Measurements from ENCODE around the gene CCZ1B. TPM values are rescaled to one million over a fixed set of nuclear protein-coding genes. Genes with fewer than 3 reads are reported as not detected.
"Not testable (repeated sequence)": the region's sequence is repeated elsewhere in the genome, so short reads cannot be mapped to it uniquely, and the experiment has no call there.

The CCZ1B gene
- total and polyA plus RNA-seq, 2 donors (not counting 3 experiments of a cell fraction or from before 2014, with no cell fraction given): 16.3 to 77.1 TPM

- TF ChIP-seq, protein P1, sequence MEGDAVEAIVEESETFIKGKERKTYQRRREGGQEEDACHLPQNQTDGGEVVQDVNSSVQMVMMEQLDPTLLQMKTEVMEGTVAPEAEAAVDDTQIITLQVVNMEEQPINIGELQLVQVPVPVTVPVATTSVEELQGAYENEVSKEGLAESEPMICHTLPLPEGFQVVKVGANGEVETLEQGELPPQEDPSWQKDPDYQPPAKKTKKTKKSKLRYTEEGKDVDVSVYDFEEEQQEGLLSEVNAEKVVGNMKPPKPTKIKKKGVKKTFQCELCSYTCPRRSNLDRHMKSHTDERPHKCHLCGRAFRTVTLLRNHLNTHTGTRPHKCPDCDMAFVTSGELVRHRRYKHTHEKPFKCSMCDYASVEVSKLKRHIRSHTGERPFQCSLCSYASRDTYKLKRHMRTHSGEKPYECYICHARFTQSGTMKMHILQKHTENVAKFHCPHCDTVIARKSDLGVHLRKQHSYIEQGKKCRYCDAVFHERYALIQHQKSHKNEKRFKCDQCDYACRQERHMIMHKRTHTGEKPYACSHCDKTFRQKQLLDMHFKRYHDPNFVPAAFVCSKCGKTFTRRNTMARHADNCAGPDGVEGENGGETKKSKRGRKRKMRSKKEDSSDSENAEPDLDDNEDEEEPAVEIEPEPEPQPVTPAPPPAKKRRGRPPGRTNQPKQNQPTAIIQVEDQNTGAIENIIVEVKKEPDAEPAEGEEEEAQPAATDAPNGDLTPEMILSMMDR (IDR thresholded peaks at IDR 0.05; ENCODE audit: extremely low read depth in 1 of 2, insufficient read depth in 1 of 2, low read depth in 1 of 2, low read length in 2 of 2): peak; percentile 40 to 66
- DNase-seq (ENCODE audit: low read depth, low spot score): peak; percentile 37
Measured at GRCh38 chr7:6857721-6858314, 31.7 kb upstream of the CCZ1B start.

DNA sequence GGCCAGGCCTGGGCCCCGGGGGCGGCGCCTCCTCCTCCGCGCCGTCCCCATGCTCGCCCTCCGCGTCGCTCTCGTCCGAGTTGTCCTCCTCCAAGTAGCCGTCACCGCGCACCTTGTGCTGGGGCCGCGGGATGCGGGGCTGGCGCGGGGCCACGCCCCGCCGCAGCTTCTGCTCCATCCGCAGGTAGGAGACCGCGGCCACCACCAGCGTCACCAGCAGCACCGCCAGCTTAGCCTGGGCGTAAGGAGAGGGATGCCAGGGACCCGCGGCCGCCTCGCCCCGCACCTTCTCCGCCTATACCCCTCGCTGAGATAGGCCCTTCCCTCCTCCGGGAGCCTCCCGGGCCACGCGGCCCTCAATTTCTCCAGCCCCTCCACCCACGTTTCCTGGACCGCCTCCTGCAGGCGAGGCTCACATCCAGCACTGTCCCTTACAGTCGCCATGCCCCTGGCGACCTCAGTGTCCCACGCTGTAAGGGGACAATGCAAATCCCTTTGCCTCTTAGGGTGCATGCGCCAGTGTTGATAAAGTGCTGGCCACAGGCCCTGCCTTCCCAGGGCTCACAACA lies 29.6 kb upstream of the CCZ1B start:
- H3K4me3 ChIP-seq (replicated peaks in 1 of 3; ENCODE audit: insufficient read depth in 1 of 3, low read depth in 1 of 3, low read length in 3 of 3): peak overlapping the region in 1 of 3 experiments; percentile 37
- H2AFZ ChIP-seq (ENCODE audit: low read depth, low read length); H4K20me1 ChIP-seq (replicated peaks; ENCODE audit: control insufficient read depth, extremely low read depth, insufficient read depth, low read length); H3K9me3 ChIP-seq (replicated peaks; ENCODE audit: control insufficient read depth, insufficient read depth, low read length); H3K79me2 ChIP-seq (ENCODE audit: control insufficient read depth, insufficient read depth, low read length); H3K9ac ChIP-seq (replicated peaks; ENCODE audit: extremely low read depth, insufficient read depth, low read length); H3K4me2 ChIP-seq (ENCODE audit: insufficient read depth, low read length); H3K4me1 ChIP-seq (ENCODE audit: control insufficient read depth, extremely low read depth, insufficient read depth, low read length); H3K27me3 ChIP-seq (ENCODE audit: control insufficient read depth in 2 of 2, insufficient read depth in 2 of 2, low read length in 2 of 2); H3K27ac ChIP-seq (ENCODE audit: insufficient read depth, low read depth, low read length); dilution Hi-C loops (cut with MboI; ENCODE audit: extremely low pct_ligation_motif_present, low sequenced_read_pairs); CTCF ChIA-PET; BruUV-seq (replicated peaks); H3K36me3 ChIP-seq (ENCODE audit: control insufficient read depth in 2 of 2, extremely low read depth in 1 of 2, insufficient read depth in 2 of 2, low read length in 2 of 2); intact Hi-C loops (cut with micrococcal nuclease); DNase-seq (ENCODE audit: low read depth, low spot score); POLR2A ChIA-PET; H3K9me1 ChIP-seq (replicated peaks; ENCODE audit: control insufficient read depth, extremely low read depth, insufficient read depth, low read length); FAIRE-seq: not testable (repeated sequence)
- TF ChIP-seq, protein P1 (IDR thresholded peaks at IDR 0.05; ENCODE audit: extremely low read depth in 1 of 2, insufficient read depth in 1 of 2, low read depth in 1 of 2, low read length in 2 of 2): peak in 1 of 2 donors; percentile 1

More at GRCh38 chr7:6857721-6858314, 31.7 kb upstream of the CCZ1B start:
- FAIRE-seq: peak; percentile 91
- H3K36me3 ChIP-seq (ENCODE audit: control insufficient read depth in 2 of 2, extremely low read depth in 1 of 2, insufficient read depth in 2 of 2, low read length in 2 of 2); H3K4me2 ChIP-seq (ENCODE audit: insufficient read depth, low read length); H3K4me1 ChIP-seq (ENCODE audit: control insufficient read depth, extremely low read depth, insufficient read depth, low read length); H3K9me1 ChIP-seq (replicated peaks; ENCODE audit: control insufficient read depth, extremely low read depth, insufficient read depth, low read length); H3K4me3 ChIP-seq (replicated peaks in 1 of 3; ENCODE audit: insufficient read depth in 1 of 3, low read depth in 1 of 3, low read length in 3 of 3); H3K9me3 ChIP-seq (replicated peaks; ENCODE audit: control insufficient read depth, insufficient read depth, low read length); H4K20me1 ChIP-seq (replicated peaks; ENCODE audit: control insufficient read depth, extremely low read depth, insufficient read depth, low read length); H3K9ac ChIP-seq (replicated peaks; ENCODE audit: extremely low read depth, insufficient read depth, low read length); H3K27ac ChIP-seq (ENCODE audit: insufficient read depth, low read depth, low read length); POLR2A ChIA-PET; H3K27me3 ChIP-seq (ENCODE audit: control insufficient read depth in 2 of 2, insufficient read depth in 2 of 2, low read length in 2 of 2); H3K79me2 ChIP-seq (ENCODE audit: control insufficient read depth, insufficient read depth, low read length); BruUV-seq (replicated peaks); dilution Hi-C loops (cut with MboI; ENCODE audit: extremely low pct_ligation_motif_present, low sequenced_read_pairs); H2AFZ ChIP-seq (ENCODE audit: low read depth, low read length): not testable (repeated sequence)
- intact Hi-C loops (cut with micrococcal nuclease): loop anchor here (1.0 kb wide), 2 partner anchors 268 to 342 kb away; partner anchors contain the start of gene INTS15
- CTCF ChIA-PET: interaction anchor here (0.6 to 1.4 kb wide), 6 partner anchors 27 to 341 kb away, joined by 3 to 14 read pairs (median 4); partner anchors contain the start of gene INTS15

DNA sequence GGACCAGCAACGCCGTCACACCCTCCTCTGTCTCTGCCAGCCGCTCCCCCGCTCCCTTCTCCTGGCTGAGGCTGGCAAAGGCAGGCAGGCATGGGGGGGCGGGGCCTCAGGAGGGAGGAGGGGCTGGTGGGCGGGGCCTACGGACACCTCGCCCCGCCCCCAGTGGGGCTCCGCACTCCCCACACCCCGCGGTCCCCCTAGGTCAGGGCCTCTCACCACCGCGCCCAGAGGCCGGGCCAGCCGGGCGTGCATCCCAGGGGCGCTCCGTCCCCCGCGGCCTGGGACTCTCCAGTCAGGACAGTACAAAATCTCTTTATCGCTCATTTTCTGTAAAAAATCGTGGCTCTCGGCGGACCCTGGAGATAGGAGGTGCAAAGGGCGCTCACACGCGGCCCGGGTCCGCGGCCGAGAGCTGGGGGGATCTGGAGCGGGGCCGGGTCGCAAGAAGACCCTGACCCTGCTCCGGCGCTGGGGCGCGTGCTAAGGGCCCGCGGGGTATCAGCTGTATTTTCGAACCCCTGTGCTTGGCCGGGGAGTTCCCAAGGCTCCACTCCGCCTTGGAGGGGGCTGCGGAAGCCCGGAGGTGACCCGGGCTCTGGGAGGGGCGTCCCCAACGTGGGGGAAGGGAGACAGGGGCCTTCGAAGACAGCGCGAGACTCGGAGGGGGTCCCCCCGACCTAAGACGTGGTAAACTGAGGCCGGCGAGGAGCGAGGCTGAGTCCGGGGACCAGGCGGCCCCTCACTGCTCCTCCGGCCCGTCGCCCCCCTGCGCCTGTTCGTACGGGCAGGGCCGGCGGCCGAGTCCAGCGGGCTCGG lies 28.9 kb upstream of the CCZ1B start:
- H3K79me2 ChIP-seq (ENCODE audit: control insufficient read depth, insufficient read depth, low read length); H3K4me1 ChIP-seq (ENCODE audit: control insufficient read depth, extremely low read depth, insufficient read depth, low read length); H3K9me1 ChIP-seq (replicated peaks; ENCODE audit: control insufficient read depth, extremely low read depth, insufficient read depth, low read length); CTCF ChIA-PET; H3K27ac ChIP-seq (ENCODE audit: insufficient read depth, low read depth, low read length); POLR2A ChIA-PET; H4K20me1 ChIP-seq (replicated peaks; ENCODE audit: control insufficient read depth, extremely low read depth, insufficient read depth, low read length); FAIRE-seq; H3K27me3 ChIP-seq (ENCODE audit: control insufficient read depth in 2 of 2, insufficient read depth in 2 of 2, low read length in 2 of 2); BruUV-seq (replicated peaks); H3K9ac ChIP-seq (replicated peaks; ENCODE audit: extremely low read depth, insufficient read depth, low read length); intact Hi-C loops (cut with micrococcal nuclease); H3K36me3 ChIP-seq (ENCODE audit: control insufficient read depth in 2 of 2, extremely low read depth in 1 of 2, insufficient read depth in 2 of 2, low read length in 2 of 2); dilution Hi-C loops (cut with MboI; ENCODE audit: extremely low pct_ligation_motif_present, low sequenced_read_pairs); H3K9me3 ChIP-seq (replicated peaks; ENCODE audit: control insufficient read depth, insufficient read depth, low read length): not testable (repeated sequence)
- peak; percentile 7 for DNase-seq (ENCODE audit: low read depth, low spot score)
- Histone ChIP-seq H3K4me2 (ENCODE audit: insufficient read depth, low read length) (peak overlapping the region; percentile 42), H2AFZ (ENCODE audit: low read depth, low read length) (peak overlapping the region; percentile 68), H3K4me3 (replicated peaks in 1 of 3; ENCODE audit: insufficient read depth in 1 of 3, low read depth in 1 of 3, low read length in 3 of 3) (peak overlapping the region in 1 of 3 experiments; percentile 37)
